ENCODE results near the gene SNAI3. TPM values are rescaled to one million over a fixed set of nuclear protein-coding genes. Genes with fewer than 3 reads are reported as not detected.

Gene SNAI3
- total RNA-seq, 4 donors from 2014 or later: 0.39 to 1.7 (median 1.1) TPM; not detected in 1

DNA sequence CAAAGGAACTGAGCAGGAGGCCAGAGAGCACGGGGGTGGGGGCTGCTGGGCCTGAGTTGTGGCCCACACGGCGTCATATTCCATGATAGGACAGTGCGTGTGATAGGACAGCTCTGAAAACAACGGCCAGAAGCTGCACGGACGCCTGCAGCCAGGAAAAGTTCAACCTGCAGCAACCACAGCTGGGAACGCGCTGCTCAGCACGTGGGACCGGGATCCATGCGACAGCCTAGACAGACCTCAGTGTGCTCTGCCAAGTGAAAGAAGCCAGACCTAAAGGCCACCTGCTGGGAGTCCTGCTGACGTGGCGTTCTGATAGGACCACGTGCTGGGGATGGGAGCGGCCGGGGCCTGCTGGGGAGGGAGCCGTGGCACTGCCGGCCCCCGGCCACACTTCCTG lies 41.6 kb upstream of the SNAI3 start:
- no peak overlapping the region for H3K27ac ChIP-seq
- no peak for ATAC-seq
- H3K36me3 ChIP-seq: peaks cover 0 to 88% of the 10 kb centered on the region in 2 donors
- H3K27me3 ChIP-seq: no peaks in the 10 kb centered on the region
- no peaks in the 10 kb centered on the region for H3K9me3 ChIP-seq
- no peak for TF ChIP-seq EP300 (IDR thresholded peaks at IDR 0.05)
- TF ChIP-seq POLR2AphosphoS5 (IDR thresholded peaks at IDR 0.05): no peak
- TF ChIP-seq CTCF (IDR thresholded peaks at IDR 0.05): no peak
- no peak for TF ChIP-seq POLR2A (IDR thresholded peaks at IDR 0.05)
- no CpG with 5 or more reads among the region's 20 CpGs for WGBS, 2 donors (ENCODE audit: low coverage in 1 of 2)
- no peak overlapping the region for H3K4me3 ChIP-seq
- H3K4me1 ChIP-seq: no peaks in the 10 kb centered on the region

GRCh38 chr16:88726981-88727380 lies 40.7 kb upstream of the SNAI3 start:
- TF ChIP-seq CTCF (IDR thresholded peaks at IDR 0.05): no peak
- TF ChIP-seq POLR2AphosphoS5 (IDR thresholded peaks at IDR 0.05): no peak
- no peak overlapping the region for H3K4me3 ChIP-seq
- H3K36me3 ChIP-seq: peaks cover 0 to 88% of the 10 kb centered on the region in 2 donors
- no peaks in the 10 kb centered on the region for H3K9me3 ChIP-seq
- no peak for ATAC-seq
- H3K27ac ChIP-seq: no peak overlapping the region
- WGBS, 2 donors (ENCODE audit: low coverage in 1 of 2): no CpG with 5 or more reads among the region's 28 CpGs
- no peaks in the 10 kb centered on the region for H3K27me3 ChIP-seq
- no peaks in the 10 kb centered on the region for H3K4me1 ChIP-seq

DNA sequence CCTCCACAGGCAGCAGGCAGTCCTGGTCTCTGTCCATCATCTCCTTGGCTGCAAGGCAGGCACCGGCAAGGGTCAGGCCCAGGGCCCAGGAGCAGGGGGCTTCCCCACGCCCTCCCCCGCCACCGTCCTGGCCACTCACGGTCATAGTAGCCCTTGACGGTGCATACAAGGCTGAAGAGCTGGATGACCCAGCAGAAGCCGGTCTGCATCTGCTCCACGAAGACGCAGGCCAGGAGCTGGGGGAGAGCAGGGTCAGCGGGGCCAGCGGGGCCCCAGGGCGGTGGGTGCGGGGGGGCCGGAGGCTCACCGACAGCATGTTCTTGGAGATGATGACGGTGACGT lies 40.1 kb upstream of the SNAI3 start:
- Histone ChIP-seq H3K4me3 (no peak overlapping the region), H3K9me3 (no peaks in the 10 kb centered on the region), H3K27me3 (no peaks in the 10 kb centered on the region), H3K36me3 (peaks cover 0 to 88% of the 10 kb centered on the region in 2 donors), H3K27ac (no peak overlapping the region), H3K4me1 (no peaks in the 10 kb centered on the region)
- no peak for TF ChIP-seq CTCF (IDR thresholded peaks at IDR 0.05)
- TF ChIP-seq POLR2AphosphoS5 (IDR thresholded peaks at IDR 0.05): no peak
- no peak for TF ChIP-seq EP300 (IDR thresholded peaks at IDR 0.05)
- no peak for TF ChIP-seq POLR2A (IDR thresholded peaks at IDR 0.05)
- ATAC-seq: no peak
- WGBS, 2 donors (ENCODE audit: low coverage in 1 of 2): no CpG with 5 or more reads among the region's 17 CpGs

- no peak overlapping the region for H3K27ac ChIP-seq
- H3K27me3 ChIP-seq: no peaks in the 10 kb centered on the region
- H3K4me3 ChIP-seq: no peak overlapping the region
- H3K9me3 ChIP-seq: no peaks in the 10 kb centered on the region
- peaks cover 0 to 88% of the 10 kb centered on the region in 2 donors for H3K36me3 ChIP-seq
- TF ChIP-seq EP300 (IDR thresholded peaks at IDR 0.05) (no peak), CTCF (IDR thresholded peaks at IDR 0.05) (no peak), POLR2AphosphoS5 (IDR thresholded peaks at IDR 0.05) (no peak)
- no peaks in the 10 kb centered on the region for H3K4me1 ChIP-seq
- 100% methylated on average over 1 of the region's 32 CpGs; no CpG with 5 or more reads in 1 of the 2 donors for WGBS, 2 donors (ENCODE audit: low coverage in 1 of 2)
- no peak for ATAC-seq
Observed at GRCh38 chr16:88725609-88726407, 39.5 kb upstream of the SNAI3 start.

DNA sequence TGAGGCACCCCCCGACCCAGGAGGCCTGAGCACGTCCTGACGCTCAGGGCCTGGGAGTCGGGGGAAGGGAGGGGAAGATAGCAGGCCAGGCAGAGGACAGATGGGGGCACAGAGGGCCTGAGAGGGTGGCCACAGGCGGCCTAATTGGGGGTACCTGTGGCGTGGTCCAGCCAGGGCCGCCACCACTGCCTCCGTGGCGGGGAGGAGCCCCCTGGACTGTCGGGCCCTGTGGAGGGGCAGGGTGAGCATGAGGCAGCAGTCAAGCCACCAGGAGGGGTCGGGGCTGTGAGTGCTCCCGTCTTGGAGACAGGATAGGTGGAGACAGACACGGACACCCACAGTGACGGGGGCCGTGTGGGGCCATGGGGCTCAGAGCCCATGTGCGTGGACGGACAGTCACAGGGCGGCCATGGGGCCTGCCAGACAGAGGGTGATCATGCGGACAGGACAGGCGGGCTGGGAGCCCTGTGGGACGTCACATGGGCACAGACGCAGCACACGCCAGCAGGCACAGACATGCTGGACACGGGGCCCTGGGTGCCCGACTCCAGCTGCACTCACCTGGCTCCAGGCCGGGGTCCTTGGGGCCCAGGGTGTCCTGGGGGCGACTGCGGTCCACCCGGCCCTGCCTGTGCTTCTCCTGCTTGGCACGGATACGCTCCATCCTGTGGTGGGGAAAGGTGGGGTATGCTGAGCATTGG lies 38.7 kb upstream of the SNAI3 start:
- 60% methylated on average over 5 of the region's 31 CpGs; no CpG with 5 or more reads in 1 of the 2 donors for WGBS, 2 donors (ENCODE audit: low coverage in 1 of 2)
- no peak for TF ChIP-seq EP300 (IDR thresholded peaks at IDR 0.05)
- no peak for TF ChIP-seq POLR2A (IDR thresholded peaks at IDR 0.05)
- TF ChIP-seq POLR2AphosphoS5 (IDR thresholded peaks at IDR 0.05): no peak
- no peak for TF ChIP-seq CTCF (IDR thresholded peaks at IDR 0.05)
- H3K9me3 ChIP-seq: no peaks in the 10 kb centered on the region
- peaks cover 0 to under 1% (median 0%) of the 10 kb centered on the region in 3 donors for H3K4me1 ChIP-seq
- ATAC-seq: no peak
- no peak overlapping the region for H3K27ac ChIP-seq
- H3K36me3 ChIP-seq: peaks cover 0 to 88% of the 10 kb centered on the region in 2 donors
- no peaks in the 10 kb centered on the region for H3K27me3 ChIP-seq
- H3K4me3 ChIP-seq: no peak overlapping the region

All from gastroesophageal sphincter (tissue), 4 donors.